Smooth muscle cell (in vitro differentiated cells): Measurements from ENCODE around the gene HSD17B13. TPM values are rescaled to one million over a fixed set of nuclear protein-coding genes. Genes with fewer than 3 reads are reported as not detected.

Experiments used
- DNase-seq: peaks from one replicate; lab custom pipeline; 2025; ENCODE audit not compliant: unreplicated experiment; lab: John Stamatoyannopoulos, UW
- H2AFZ ChIP-seq: fragments of 200-600 bp; sonication (generic); 2 replicates; pipeline ENCODE4 v1.6.0; 2016; ENCODE audit warnings: antibody characterized with exemption, low read depth, mild to moderate bottlenecking
- H3F3A ChIP-seq: fragments of 200-600 bp; sonication (generic); 2 replicates; pipeline ENCODE4 v1.6.0; 2017; ENCODE audit warnings: antibody characterized with exemption, low read depth
- H3K27ac ChIP-seq: fragments of 200-600 bp; sonication (generic); 2 replicates; pipeline ENCODE4 v1.5.1; 2016; ENCODE audit warnings: low read depth, mild to moderate bottlenecking
- H3K27me3 ChIP-seq: fragments of 200-600 bp; sonication (generic); 2 replicates; pipeline ENCODE4 v1.6.1; 2016; ENCODE audit warnings: low read depth, mild to moderate bottlenecking
- H3K36me3 ChIP-seq: fragments of 200-600 bp; sonication (generic); 2 replicates; pipeline ENCODE4 v1.5.1; 2016; ENCODE audit warnings: low read depth
- H3K4me1 ChIP-seq: fragments of 200-600 bp; sonication (generic); 2 replicates; pipeline ENCODE4 v1.5.1; 2016; ENCODE audit warnings: low read depth
- H3K4me2 ChIP-seq: fragments of 200-600 bp; sonication (generic); 2 replicates; pipeline ENCODE4 v1.6.0; 2016; ENCODE audit warnings: mild to moderate bottlenecking
- H3K4me3 ChIP-seq: fragments of 200-600 bp; sonication (generic); 2 replicates; pipeline ENCODE4 v1.5.1; 2016; ENCODE audit warnings: mild to moderate bottlenecking
- H3K79me2 ChIP-seq: fragments of 200-600 bp; sonication (generic); 2 replicates; pipeline ENCODE4 v1.6.0; 2016; ENCODE audit warnings: low read depth, mild to moderate bottlenecking
- H3K9ac ChIP-seq: fragments of 200-600 bp; sonication (generic); 2 replicates; pipeline ENCODE4 v1.6.0; 2016; ENCODE audit warnings: low read depth
- H3K9me3 ChIP-seq: fragments of 200-600 bp; sonication (generic); replicated peaks from 2 replicates; pipeline ENCODE4 v1.5.1; 2016; ENCODE audit warnings: low read depth
- H4K20me1 ChIP-seq: fragments of 200-600 bp; sonication (generic); 2 replicates; pipeline ENCODE4 v1.6.0; 2016; ENCODE audit warnings: low read depth
- WGBS: methylation state at CpG from one replicate; pipeline ENCODE4 v1.1.7; 2016; ENCODE audit warnings: low lambda C conversion rate; 5-methylcytosine and 5-hydroxymethylcytosine counted together
- polyA plus RNA-seq: library from polyadenylated mRNA; unstranded; fragments of >200 nt; fragmentation: Nextera tagmentation; extraction: Ambion mirVana; gene quantifications from 2 replicates; pipeline ENCODE4 v1.2.1, GENCODE V29; 2016
- total RNA-seq: library from RNA; depleted of rRNA; stranded (reverse); fragments of >200 nt; gene quantifications from 2 replicates; pipeline ENCODE4 v1.2.3, GENCODE V29; 2014
- TF ChIP-seq, protein P1 (sequence below): fragments of 200-600 bp; sonication (generic); IDR thresholded peaks from 2 replicates; pipeline ENCODE4 v1.5.1; 2017; ENCODE audit warnings: borderline replicate concordance, mild to moderate bottlenecking, antibody characterized with exemption; ENCODE audit not compliant: insufficient read depth, poor library complexity, severe bottlenecking

HSD17B13 gene, protein sequence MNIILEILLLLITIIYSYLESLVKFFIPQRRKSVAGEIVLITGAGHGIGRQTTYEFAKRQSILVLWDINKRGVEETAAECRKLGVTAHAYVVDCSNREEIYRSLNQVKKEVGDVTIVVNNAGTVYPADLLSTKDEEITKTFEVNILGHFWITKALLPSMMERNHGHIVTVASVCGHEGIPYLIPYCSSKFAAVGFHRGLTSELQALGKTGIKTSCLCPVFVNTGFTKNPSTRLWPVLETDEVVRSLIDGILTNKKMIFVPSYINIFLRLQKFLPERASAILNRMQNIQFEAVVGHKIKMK
- total RNA-seq (not detected in 2 replicates), polyA plus RNA-seq (not detected in 2 replicates)

DNA sequence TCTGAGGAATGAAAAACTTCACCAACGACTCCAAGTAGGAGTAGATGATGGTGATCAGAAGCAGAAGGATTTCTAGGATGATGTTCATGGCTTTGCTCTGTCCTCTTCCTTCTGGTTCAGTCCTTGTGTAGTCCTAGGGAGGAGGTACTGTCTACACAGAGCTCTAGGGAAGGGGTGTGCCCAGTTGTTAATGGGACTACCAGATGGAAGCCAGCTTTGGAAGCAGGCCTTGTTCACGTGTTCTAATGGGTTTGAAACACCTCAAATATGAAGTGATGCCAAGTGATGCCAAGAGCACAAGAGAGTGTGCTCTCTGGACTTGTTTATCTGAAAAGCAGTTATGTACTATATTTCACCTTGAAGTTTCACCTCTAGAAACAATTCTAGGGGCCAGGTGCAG is at the start of gene HSD17B13:
Gene HSD17B13 (minus strand): TSS at position 129 of the 400 bp plus-strand sequence. CDS start 41 bp downstream, at position 88.
- H2AFZ ChIP-seq = no peak within 1 kb of the TSS
- no peaks in the 10 kb centered on the region for H3K36me3 ChIP-seq
- TF ChIP-seq, protein P1, sequence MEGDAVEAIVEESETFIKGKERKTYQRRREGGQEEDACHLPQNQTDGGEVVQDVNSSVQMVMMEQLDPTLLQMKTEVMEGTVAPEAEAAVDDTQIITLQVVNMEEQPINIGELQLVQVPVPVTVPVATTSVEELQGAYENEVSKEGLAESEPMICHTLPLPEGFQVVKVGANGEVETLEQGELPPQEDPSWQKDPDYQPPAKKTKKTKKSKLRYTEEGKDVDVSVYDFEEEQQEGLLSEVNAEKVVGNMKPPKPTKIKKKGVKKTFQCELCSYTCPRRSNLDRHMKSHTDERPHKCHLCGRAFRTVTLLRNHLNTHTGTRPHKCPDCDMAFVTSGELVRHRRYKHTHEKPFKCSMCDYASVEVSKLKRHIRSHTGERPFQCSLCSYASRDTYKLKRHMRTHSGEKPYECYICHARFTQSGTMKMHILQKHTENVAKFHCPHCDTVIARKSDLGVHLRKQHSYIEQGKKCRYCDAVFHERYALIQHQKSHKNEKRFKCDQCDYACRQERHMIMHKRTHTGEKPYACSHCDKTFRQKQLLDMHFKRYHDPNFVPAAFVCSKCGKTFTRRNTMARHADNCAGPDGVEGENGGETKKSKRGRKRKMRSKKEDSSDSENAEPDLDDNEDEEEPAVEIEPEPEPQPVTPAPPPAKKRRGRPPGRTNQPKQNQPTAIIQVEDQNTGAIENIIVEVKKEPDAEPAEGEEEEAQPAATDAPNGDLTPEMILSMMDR = no peak
- H3K4me3 ChIP-seq = no peak within 1 kb of the TSS
- no peaks in the 10 kb centered on the region for H3K79me2 ChIP-seq
- no peaks in the 10 kb centered on the region for H3K4me1 ChIP-seq
- WGBS = 84% methylated on average over 2 of the region's 2 CpGs
- H3K27me3 ChIP-seq = no peaks in the 10 kb centered on the region
- no peaks in the 10 kb centered on the region for H3F3A ChIP-seq
- H4K20me1 ChIP-seq = no peaks in the 10 kb centered on the region
- DNase-seq = no peak
- no peak within 1 kb of the TSS for H3K9ac ChIP-seq
- no peak within 1 kb of the TSS for H3K27ac ChIP-seq
- H3K4me2 ChIP-seq = no peak within 1 kb of the TSS
- H3K9me3 ChIP-seq = no peaks in the 10 kb centered on the region

- H3K36me3 ChIP-seq = no peaks in the 10 kb centered on the region
- no peaks in the 10 kb centered on the region for H3K79me2 ChIP-seq
- H3K4me2 ChIP-seq = no peak overlapping the region
- no peaks in the 10 kb centered on the region for H3K4me1 ChIP-seq
- no peak overlapping the region for H3K9ac ChIP-seq
- no peaks in the 10 kb centered on the region for H3F3A ChIP-seq
- DNase-seq = no peak
- H4K20me1 ChIP-seq = no peaks in the 10 kb centered on the region
- H3K4me3 ChIP-seq = no peak overlapping the region
- H3K27ac ChIP-seq = no peak overlapping the region
- H3K9me3 ChIP-seq = no peaks in the 10 kb centered on the region
- H3K27me3 ChIP-seq = no peaks in the 10 kb centered on the region
- WGBS = 100% methylated on average over 2 of the region's 2 CpGs
- no peak overlapping the region for H2AFZ ChIP-seq
- TF ChIP-seq, protein P1 = no peak
Measured at GRCh38 chr4:87370068-87370467, 47.4 kb upstream of the HSD17B13 start.

DNA sequence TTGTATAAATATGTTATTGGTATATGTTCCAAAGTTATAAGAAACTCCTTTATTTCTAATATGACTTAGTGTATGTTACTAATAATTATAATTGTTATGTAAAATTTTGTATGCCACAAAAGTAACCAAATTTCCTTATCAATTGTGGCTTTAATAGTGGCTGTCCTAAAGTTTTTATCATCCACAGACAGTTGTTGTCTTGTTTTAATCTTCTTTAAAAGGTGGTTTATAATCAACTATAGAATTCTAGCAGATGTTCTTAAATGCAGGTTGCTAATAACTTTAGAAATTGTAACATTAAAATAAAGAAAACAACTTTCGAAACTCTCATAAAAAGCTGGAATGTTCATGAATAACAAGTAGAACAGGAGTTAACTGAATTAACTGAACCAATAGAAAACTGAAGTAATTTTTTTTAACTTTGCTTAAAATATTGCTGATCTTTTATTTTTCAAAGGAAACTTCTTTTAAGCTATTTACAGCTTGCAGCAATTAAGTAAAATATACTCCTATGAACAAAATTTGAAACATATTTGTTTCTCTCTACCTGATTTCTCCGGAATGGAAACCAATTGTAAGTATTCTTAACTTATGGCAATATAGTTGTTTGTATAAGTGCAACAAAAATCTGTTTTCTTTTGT is 44.0 kb upstream of the HSD17B13 start:
- H3K4me3 ChIP-seq = no peak overlapping the region

More for the DNA sequence above, 44.0 kb upstream of the HSD17B13 start:
- Histone ChIP-seq H3K36me3 (no peaks in the 10 kb centered on the region), H4K20me1 (no peaks in the 10 kb centered on the region), H3K27ac (no peak overlapping the region), H3K4me2 (no peak overlapping the region), H3K4me1 (no peaks in the 10 kb centered on the region), H2AFZ (no peak overlapping the region), H3F3A (no peaks in the 10 kb centered on the region), H3K9ac (no peak overlapping the region), H3K9me3 (no peaks in the 10 kb centered on the region), H3K27me3 (no peaks in the 10 kb centered on the region), H3K79me2 (no peaks in the 10 kb centered on the region)
- WGBS = 75% methylated on average over 2 of the region's 2 CpGs
- TF ChIP-seq, protein P1 = no peak
- DNase-seq = no peak
